K562 (cell line): ENCODE measurements around the gene CAPN2. TPM values are rescaled to one million over a fixed set of nuclear protein-coding genes. Genes with fewer than 3 reads are reported as not detected.

Source experiments
- ARID2 ChIP-seq: fragments of 450-650 bp; IDR thresholded peaks from 2 replicates; pipeline ENCODE4 v1.6.1; 2017; ENCODE audit warnings: antibody characterized with exemption, mild to moderate bottlenecking
- ASH1L ChIP-seq: fragments of 450-650 bp; IDR thresholded peaks from 2 replicates; pipeline ENCODE4 v1.6.1; 2018; ENCODE audit warnings: borderline replicate concordance, mild to moderate bottlenecking, low read depth; ENCODE audit not compliant: partially characterized antibody
- COPS2 ChIP-seq: fragments of 450-650 bp; conservative IDR thresholded peaks from 2 replicates; pipeline ENCODE4 v1.6.1; 2016; ENCODE audit warnings: mild to moderate bottlenecking, moderate library complexity
- DPF2 ChIP-seq: fragments of 450-650 bp; IDR thresholded peaks from 2 replicates; pipeline ENCODE4 v1.6.1; 2016
- KAT7 ChIP-seq: sonication (generic); formaldehyde crosslinking; IDR thresholded peaks from 2 replicates; pipeline ENCODE4 v1.8.0; 2022; ENCODE audit warnings: missing genetic modification reagents, mild to moderate bottlenecking, borderline replicate concordance
- MAFF ChIP-seq: IDR thresholded peaks from 2 replicates; pipeline ENCODE4 v1.6.1; 2012; ENCODE audit warnings: low read length, improper control_type of control experiment
- MAX ChIP-seq: sonication (generic); formaldehyde crosslinking; IDR thresholded peaks from 2 replicates; pipeline ENCODE4 v1.9.0; 2022; ENCODE audit warnings: mild to moderate bottlenecking, missing genetic modification reagents
- NBN ChIP-seq: fragments of 450-650 bp; IDR thresholded peaks from 2 replicates; pipeline ENCODE4 v1.6.1; 2016; ENCODE audit warnings: low read depth, mild to moderate bottlenecking
- NFRKB ChIP-seq: fragments of 450-650 bp; IDR thresholded peaks from 2 replicates; pipeline ENCODE4 v1.6.1; 2016; ENCODE audit warnings: low read depth
- SMARCE1 ChIP-seq: fragments of 450-650 bp; IDR thresholded peaks from 2 replicates; pipeline ENCODE4 v1.7.1; 2016; ENCODE audit warnings: mild to moderate bottlenecking
- THRAP3 ChIP-seq: fragments of 450-650 bp; IDR thresholded peaks from 2 replicates; pipeline ENCODE4 v1.6.1; 2016; ENCODE audit warnings: mild to moderate bottlenecking, inconsistent platforms, borderline replicate concordance
- THRB ChIP-seq: fragments of 450-650 bp; formaldehyde crosslinking; conservative IDR thresholded peaks from 2 replicates; pipeline ENCODE4 v1.4.0; 2022; ENCODE audit warnings: mild to moderate bottlenecking, missing genetic modification characterization
- ZNF197 ChIP-seq: fragments of 200-800 bp; sonication (Bioruptor generic); IDR thresholded peaks from 2 replicates; pipeline ENCODE4 v1.6.1; 2016; ENCODE audit warnings: low read depth, missing genetic modification characterization, missing compliant biosample characterization
- polyA plus RNA-seq, 8 experiments: library from polyadenylated mRNA; depleted of rRNA in 4 of 8; stranded (reverse) in 5 of 8; unstranded in 3 of 8; fragments of >200 nt; fragmentation: Nextera tagmentation in 2 of 8; fragmentation: Illumina TruSeq in 1 of 8; extraction: Ambion mirVana in 2 of 8; extraction: Trizol in 1 of 8; gene quantifications; 2 replicates each; pipeline versions ENCODE4 v1.2.1 to v1.2.3, GENCODE V29; 2011 to 2014; ENCODE audit warnings: inconsistent platforms in 1 of 8, missing spikeins in 1 of 8
- total RNA-seq, 7 experiments: library from RNA; depleted of rRNA in 6 of 7; stranded (reverse); fragments of >200 nt in 6 of 7; fragmentation: Illumina TruSeq in 2 of 7; extraction: Trizol in 2 of 7; gene quantifications; 2 replicates each; pipeline versions ENCODE4 v1.2.1 to v1.2.3, GENCODE V29; 2011 to 2021; ENCODE audit warnings: low replicate concordance in 1 of 7
- TF ChIP-seq, protein P1 (sequence below), 2 experiments: fragments of 450-650 bp in 1 of 2; sonication (generic) in 1 of 2; formaldehyde crosslinking in 1 of 2; IDR thresholded peaks in 1 of 2; conservative IDR thresholded peaks in 1 of 2; 2 replicates each; pipeline versions ENCODE4 v1.6.1 to v1.8.1; 2016 to 2023; ENCODE audit warnings: mild to moderate bottlenecking in 2 of 2, moderate library complexity in 2 of 2, inconsistent platforms in 1 of 2, missing genetic modification reagents in 1 of 2
- TF ChIP-seq, protein P2 (sequence below): fragments of 450-650 bp; conservative IDR thresholded peaks from 2 replicates; pipeline ENCODE4 v1.6.1; 2016; ENCODE audit warnings: missing genetic modification characterization, low read depth, mild to moderate bottlenecking, control low read depth, missing compliant biosample characterization

Gene CAPN2
- total and polyA plus RNA-seq, 9 of the 15 experiments (the other 6 are each of a cell fraction or from before 2014, with no cell fraction given) = 24.6 to 157 (median 101) TPM

DNA sequence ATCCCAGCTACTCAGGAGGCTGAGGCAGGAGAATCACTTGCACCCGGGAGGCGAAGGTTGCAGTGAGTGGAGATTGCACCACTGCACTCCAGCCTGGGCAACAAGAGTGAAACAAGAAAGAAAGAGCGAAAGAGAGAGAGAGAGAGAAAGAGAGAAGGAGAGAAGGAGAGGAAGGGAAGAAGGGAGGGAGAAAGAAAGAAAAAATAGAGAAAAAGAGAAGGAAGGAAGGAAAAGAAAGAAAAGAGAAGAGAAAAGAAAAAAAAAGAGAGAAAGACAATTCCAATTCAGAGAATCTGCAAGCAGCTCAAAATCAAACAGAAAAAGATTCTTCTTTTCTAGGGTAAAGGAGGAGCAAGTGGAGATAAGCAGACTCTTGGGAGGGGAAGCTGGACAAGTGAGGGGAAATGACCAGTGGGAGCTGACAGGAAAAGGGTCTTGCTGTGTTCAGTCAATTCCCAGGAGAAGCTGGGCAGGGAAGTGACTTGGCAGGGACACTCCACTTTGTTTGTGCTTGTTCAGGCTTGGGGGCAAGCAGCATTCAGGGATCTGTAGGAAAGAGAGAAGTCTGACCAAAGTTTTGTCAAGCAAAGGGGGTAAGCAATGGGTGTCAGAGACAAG is 3.6 kb upstream of the CAPN2 start (continued):
- TF ChIP-seq THRB (CRISPR knock-in tag) (0 out of 2 replicates have a peak, but pooled peaks have one; percentile 54), COPS2 (no peak), NBN (0 out of 2 replicates have a peak, but pooled peaks have one; percentile 38), ZNF197 (CRISPR knock-in tag) (no peak), SMARCE1 (0 out of 2 replicates have a peak, but pooled peaks have one; percentile 18), KAT7 (CRISPR knock-in tag) (no peak), ARID2 (peak; percentile 69; the same call in 1 of the 2 replicates), DPF2 (peak; percentile 56; the same call in 1 of the 2 replicates), MAFF (no peak), ASH1L (no peak), NFRKB (0 out of 2 replicates have a peak, but pooled peaks have one; percentile 32), THRAP3 (0 out of 2 replicates have a peak, but pooled peaks have one; percentile 69), MAX (no peak)
- TF ChIP-seq, protein P1, sequence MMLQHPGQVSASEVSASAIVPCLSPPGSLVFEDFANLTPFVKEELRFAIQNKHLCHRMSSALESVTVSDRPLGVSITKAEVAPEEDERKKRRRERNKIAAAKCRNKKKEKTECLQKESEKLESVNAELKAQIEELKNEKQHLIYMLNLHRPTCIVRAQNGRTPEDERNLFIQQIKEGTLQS (IDR thresholded peaks at IDR 0.05) = no peak
- TF ChIP-seq, protein P1 (CRISPR knock-in tag; conservative IDR thresholded peaks at IDR 0.05) = no peak
- TF ChIP-seq, protein P2, sequence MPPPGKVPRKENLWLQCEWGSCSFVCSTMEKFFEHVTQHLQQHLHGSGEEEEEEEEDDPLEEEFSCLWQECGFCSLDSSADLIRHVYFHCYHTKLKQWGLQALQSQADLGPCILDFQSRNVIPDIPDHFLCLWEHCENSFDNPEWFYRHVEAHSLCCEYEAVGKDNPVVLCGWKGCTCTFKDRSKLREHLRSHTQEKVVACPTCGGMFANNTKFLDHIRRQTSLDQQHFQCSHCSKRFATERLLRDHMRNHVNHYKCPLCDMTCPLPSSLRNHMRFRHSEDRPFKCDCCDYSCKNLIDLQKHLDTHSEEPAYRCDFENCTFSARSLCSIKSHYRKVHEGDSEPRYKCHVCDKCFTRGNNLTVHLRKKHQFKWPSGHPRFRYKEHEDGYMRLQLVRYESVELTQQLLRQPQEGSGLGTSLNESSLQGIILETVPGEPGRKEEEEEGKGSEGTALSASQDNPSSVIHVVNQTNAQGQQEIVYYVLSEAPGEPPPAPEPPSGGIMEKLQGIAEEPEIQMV (tag) = 0 out of 2 replicates have a peak, but pooled peaks have one; percentile 71
